Raji (cell line): ENCODE results near the gene LHPP.

Source experiments
- POLR2A ChIP-seq: IDR thresholded peaks from 2 replicates; pipeline ENCODE4 v1.6.1; 2011; ENCODE audit warnings: low read depth, low read length, control low read depth; ENCODE audit not compliant: insufficient read depth

LHPP gene

DNA sequence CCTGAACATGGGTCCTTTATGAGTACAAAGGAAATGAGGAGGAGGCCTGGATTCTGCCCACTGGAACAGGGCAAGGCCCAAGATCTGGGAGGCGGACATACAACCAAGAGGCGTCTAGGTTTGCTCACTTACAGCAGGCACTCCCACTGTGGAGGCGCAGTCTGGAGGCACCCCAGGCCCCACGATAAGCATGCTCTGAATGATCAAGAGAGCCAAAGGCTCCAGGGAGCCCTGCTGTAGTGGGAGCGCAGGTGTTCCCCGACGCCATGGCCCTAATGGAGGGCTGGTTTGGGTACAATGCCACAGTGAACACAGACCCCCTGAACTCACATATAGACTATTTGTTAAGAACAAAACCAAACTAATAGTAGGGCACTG, 194.5 kb downstream of the LHPP start:
- TF ChIP-seq POLR2A: no peak

- TF ChIP-seq POLR2A: no peak
These were observed 194.9 kb downstream of the LHPP start for GRCh38 chr10:124656541-124656940.

- no peak for TF ChIP-seq POLR2A
These were observed 196.2 kb downstream of the LHPP start for GRCh38 chr10:124657806-124658205.

GRCh38 chr10:124658591-124659242, 197.1 kb downstream of the LHPP start:
- TF ChIP-seq POLR2A: no peak

DNA sequence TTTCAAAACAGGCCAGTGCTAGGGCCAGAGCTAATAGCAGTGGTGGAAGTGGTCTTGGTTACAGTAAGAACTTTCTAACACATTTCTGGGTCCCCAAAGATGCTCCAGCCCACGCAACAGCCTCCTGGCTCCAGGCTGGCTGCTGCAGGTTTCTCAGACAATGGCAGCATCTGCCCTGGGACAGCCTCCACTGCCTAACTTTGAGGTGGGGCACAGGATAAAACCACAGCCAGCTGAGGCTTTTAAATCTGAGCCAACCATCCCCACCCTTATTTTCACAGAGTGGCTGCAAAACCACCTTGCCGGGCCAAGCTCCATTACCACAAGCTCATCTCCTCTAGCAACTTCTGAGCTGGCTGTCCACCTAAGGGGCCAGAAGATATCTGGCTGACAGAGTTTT, 197.8 kb downstream of the LHPP start:
- TF ChIP-seq POLR2A: no peak

- TF ChIP-seq POLR2A: no peak
These were observed 198.9 kb downstream of the LHPP start for GRCh38 chr10:124660404-124661125.

DNA sequence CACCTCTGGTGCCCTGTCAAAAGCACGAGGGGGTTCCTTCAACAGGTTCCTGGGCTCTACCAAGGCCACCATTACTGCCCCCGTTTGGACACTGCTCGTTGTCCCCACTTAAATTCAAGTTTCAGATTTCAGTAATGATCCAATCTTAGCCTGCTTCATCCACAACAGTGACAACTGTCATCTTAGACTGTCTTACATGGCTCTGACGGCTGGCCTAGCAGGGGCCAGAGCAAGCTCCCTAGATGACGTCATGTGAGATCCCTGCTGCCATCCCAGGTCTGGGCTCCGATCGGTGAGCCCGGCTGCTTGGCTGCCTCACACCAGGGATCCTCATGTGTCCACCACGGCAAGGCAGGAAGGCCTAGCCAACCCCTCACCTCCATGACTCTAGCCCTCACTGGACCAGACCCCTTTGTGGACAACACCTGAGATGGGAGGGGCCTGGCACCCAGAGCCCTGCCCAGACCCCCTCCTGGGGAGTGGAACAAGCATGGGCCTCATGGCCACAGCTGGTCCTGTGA, 200.1 kb downstream of the LHPP start:
- no peak for TF ChIP-seq POLR2A

DNA sequence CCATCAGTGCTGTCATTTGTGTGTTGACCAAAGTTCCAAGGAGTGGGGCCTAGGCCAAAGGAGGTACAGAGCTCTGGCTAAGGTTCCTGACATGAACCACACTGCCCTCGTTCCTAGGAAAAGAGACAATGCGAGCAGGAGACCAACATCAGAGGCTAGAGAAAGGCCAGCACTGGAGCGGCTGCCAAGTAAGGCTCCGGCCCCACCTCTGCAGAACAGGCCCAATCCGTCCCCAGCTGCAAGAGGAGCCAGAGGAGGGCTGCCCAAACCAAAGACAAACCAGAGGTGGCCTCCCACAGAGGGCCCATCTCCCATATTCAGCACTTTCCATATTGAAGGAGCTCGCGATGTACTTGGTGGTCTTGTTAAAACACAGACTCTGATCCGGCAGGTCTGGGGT, 201.6 kb downstream of the LHPP start:
- TF ChIP-seq POLR2A: no peak
